Stomach smooth muscle (tissue), 2 donors: Measurements from ENCODE around the gene ASAH2B.
A peak's percentile ranks its signal among the peaks of the same experiment; 100 is the strongest.
"Not testable (repeated sequence)": the region's sequence is repeated elsewhere in the genome, so short reads cannot be mapped to it uniquely, and the experiment has no call there.

ENCODE experiments used
- H3K27ac ChIP-seq: one replicate; pipeline ENCODE4 v1.7.0; 2013; ENCODE audit warnings: mild to moderate bottlenecking, low read length, inconsistent platforms
- H3K27me3 ChIP-seq, 2 donors: one replicate each; pipeline ENCODE4 v1.7.0; 2013; ENCODE audit warnings: low read length in 2 of 2; ENCODE audit not compliant: insufficient read depth in 2 of 2, control insufficient read depth in 1 of 2
- H3K36me3 ChIP-seq, 2 donors: one replicate each; pipeline ENCODE4 v1.7.0; 2013; ENCODE audit warnings: low read length in 2 of 2; ENCODE audit not compliant: control insufficient read depth in 2 of 2, insufficient read depth in 2 of 2
- H3K4me1 ChIP-seq: one replicate; pipeline ENCODE4 v1.7.0; 2013; ENCODE audit warnings: low read length; ENCODE audit not compliant: control insufficient read depth, insufficient read depth
- H3K4me3 ChIP-seq, 2 donors: one replicate each; pipeline ENCODE4 v1.7.0; 2013; ENCODE audit warnings: low read length in 2 of 2
- H3K9ac ChIP-seq, 2 donors: one replicate each; pipeline ENCODE4 v1.7.0; 2013; ENCODE audit warnings: low read length in 2 of 2, mild to moderate bottlenecking in 1 of 2
- H3K9me3 ChIP-seq, 2 donors: one replicate each; pipeline ENCODE4 v1.7.0; 2013; ENCODE audit warnings: low read length in 2 of 2; ENCODE audit not compliant: control insufficient read depth in 2 of 2
- donor health status: healthy.
- donor health status: Pancreatic carcinoma.

Gene ASAH2B

DNA sequence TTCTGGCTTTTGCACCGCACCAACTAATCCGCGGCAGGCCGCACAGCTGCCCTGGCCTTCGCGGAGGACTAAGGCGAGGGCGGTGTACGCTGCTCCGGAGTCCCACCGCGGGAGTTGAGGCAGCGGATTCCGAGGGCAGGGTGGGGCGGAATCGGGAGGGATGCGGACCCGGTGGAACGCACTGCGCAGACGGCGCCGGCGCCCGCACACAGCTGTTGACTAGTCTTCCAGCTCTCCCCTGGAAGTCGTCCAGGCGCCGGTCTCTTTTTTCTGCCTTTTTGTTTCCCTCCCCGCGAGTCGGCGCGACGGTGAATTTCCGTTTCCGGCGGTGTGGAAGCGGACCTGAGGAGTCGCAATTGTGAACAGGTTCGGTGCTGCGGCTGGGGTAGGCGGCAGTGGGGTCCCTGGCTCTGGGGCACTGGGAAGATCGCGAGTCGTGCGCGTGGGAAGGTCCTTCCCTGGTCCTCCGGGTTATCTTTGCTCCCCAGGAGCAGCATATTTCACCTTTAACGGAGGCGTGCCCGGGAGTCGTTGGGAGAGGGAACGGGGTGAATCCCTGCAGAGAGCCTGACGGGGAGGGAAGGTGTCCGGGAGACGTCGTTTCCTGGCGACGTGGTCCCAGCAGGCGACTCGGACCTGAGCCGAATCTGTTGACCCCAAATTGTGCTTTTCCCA lies at the start of gene ASAH2B:
ASAH2B (plus strand) TSS at position 319 of the 675 bp plus-strand sequence. CDS start 5,195 bp downstream, outside the sequence.
- peak within 1 kb of the TSS; percentile 75 for H3K9ac ChIP-seq
- H3K4me3 ChIP-seq = peak within 1 kb of the TSS; percentile 88 to 94
- H3K27me3 ChIP-seq = no peaks in the 10 kb centered on the region
- H3K36me3 ChIP-seq = no peaks in the 10 kb centered on the region
- H3K27ac ChIP-seq = peak within 1 kb of the TSS; percentile 49
- H3K9me3 ChIP-seq = no peaks in the 10 kb centered on the region
- peaks cover 3% of the 10 kb centered on the region for H3K4me1 ChIP-seq

GRCh38 chr10:50697819-50698218 lies 41.9 kb upstream of the ASAH2B start:
- H3K27me3 ChIP-seq, H3K36me3 ChIP-seq, H3K27ac ChIP-seq, H3K9me3 ChIP-seq, H3K4me1 ChIP-seq, H3K4me3 ChIP-seq, H3K9ac ChIP-seq: not testable (repeated sequence)

DNA sequence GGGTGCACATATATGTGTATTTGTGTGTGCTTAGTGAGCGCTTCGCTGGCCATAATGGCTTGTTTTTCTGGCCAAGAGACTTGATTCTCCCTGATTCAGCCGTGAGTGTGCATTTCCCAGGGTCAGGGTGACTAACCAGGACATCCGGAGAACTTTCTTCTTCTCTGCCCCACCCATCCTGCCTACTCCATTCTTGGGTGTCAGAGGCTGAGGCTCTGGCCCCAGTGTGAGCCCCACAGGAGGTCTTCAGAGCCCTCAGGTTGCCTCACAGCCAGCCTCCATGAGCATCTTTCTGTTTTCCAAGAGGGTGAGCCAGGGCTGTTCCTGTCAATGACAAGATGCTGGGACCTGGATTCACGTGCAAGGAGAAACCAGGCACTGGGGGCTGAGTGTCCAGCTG lies 37.8 kb upstream of the ASAH2B start:
- not testable (repeated sequence) for H3K9ac ChIP-seq, H3K4me1 ChIP-seq, H3K4me3 ChIP-seq, H3K36me3 ChIP-seq, H3K27ac ChIP-seq, H3K9me3 ChIP-seq, H3K27me3 ChIP-seq

DNA sequence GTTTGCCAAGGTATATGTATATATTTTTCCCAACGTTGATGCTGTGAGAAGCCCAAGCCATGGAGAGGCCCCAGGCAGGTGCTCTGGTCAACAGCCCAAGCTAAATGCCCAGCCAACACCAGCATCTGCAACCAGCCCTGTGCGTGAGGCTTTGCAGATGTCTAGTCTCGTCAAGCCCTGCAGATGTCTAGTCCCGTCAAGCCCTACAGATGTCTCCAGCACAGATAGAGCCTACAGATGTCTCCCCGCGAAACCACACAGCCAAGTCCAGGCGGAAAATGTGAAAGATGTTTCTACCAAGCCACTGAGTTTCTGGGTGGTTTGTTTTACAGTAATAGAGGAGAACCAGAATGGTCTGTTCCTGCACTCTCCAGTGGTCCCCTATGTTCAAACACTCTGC lies 36.7 kb upstream of the ASAH2B start:
- H3K9ac ChIP-seq, H3K27ac ChIP-seq, H3K4me1 ChIP-seq, H3K27me3 ChIP-seq, H3K36me3 ChIP-seq, H3K4me3 ChIP-seq, H3K9me3 ChIP-seq: not testable (repeated sequence)

DNA sequence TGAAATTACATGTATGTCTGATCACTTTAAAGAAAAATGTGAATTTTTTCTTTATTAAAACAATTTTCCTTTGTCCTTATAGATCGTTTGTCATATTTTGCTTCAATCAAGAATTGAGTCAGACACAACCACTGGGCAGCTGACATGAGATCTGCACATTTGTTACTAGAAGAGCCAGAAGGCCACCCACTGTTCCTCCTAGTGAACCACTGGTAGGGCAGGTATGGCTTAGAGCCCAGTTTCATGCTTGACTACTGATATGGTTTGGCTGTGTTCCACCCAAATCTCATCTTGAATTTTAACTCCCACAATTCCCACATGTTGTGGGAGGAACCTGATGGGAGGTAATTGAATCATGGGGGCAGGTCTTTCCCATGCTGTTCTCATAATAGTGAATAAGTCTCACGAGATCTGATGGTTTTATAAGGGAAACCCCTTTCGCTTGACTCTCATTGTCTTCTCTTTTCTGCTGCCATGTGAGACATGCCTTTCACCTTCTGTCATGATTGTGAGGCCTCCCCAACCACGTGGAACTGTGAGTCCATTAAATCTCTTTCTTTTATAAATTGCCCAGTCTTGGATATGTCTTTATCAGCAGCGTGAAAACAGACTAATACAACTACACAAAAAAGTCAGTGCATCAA lies 35.2 kb upstream of the ASAH2B start:
- not testable (repeated sequence) for H3K4me3 ChIP-seq, H3K9ac ChIP-seq, H3K27me3 ChIP-seq, H3K36me3 ChIP-seq, H3K9me3 ChIP-seq, H3K27ac ChIP-seq, H3K4me1 ChIP-seq

DNA sequence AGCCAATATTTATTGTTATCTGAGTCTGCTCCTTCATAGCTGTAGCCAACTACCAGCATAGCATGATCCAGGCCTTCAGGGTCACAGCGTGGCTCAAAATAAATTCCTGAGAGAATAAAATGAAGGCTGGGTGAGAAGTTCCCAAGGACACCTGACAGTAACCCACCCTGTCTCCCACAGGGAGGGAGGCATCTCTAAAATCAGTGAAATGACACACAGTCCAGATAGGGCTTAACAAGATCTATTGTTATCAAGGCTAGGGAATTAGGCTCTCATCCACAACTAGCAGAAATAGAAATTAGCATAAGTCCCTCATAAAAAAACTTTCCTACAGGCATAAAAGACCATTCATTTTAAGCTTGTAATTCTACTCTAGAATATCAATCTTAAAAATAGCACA lies 33.7 kb upstream of the ASAH2B start:
- H3K4me3 ChIP-seq, H3K9ac ChIP-seq, H3K36me3 ChIP-seq, H3K9me3 ChIP-seq, H3K27ac ChIP-seq, H3K4me1 ChIP-seq, H3K27me3 ChIP-seq: not testable (repeated sequence)

- not testable (repeated sequence) for H3K27me3 ChIP-seq, H3K27ac ChIP-seq, H3K9ac ChIP-seq
Observed at GRCh38 chr10:50710241-50710640, 29.5 kb upstream of the ASAH2B start.

GRCh38 chr10:50723812-50724211 lies 15.9 kb upstream of the ASAH2B start:
- H3K9me3 ChIP-seq, H3K4me1 ChIP-seq, H3K27me3 ChIP-seq, H3K36me3 ChIP-seq, H3K4me3 ChIP-seq, H3K9ac ChIP-seq, H3K27ac ChIP-seq: not testable (repeated sequence)

More at GRCh38 chr10:50710241-50710640, 29.5 kb upstream of the ASAH2B start:
- not testable (repeated sequence) for H3K4me3 ChIP-seq, H3K36me3 ChIP-seq, H3K9me3 ChIP-seq, H3K4me1 ChIP-seq

- H3K4me1 ChIP-seq, H3K9ac ChIP-seq, H3K36me3 ChIP-seq, H3K9me3 ChIP-seq, H3K4me3 ChIP-seq, H3K27ac ChIP-seq, H3K27me3 ChIP-seq: not testable (repeated sequence)
Observed at GRCh38 chr10:50728112-50728511, 11.6 kb upstream of the ASAH2B start.

DNA sequence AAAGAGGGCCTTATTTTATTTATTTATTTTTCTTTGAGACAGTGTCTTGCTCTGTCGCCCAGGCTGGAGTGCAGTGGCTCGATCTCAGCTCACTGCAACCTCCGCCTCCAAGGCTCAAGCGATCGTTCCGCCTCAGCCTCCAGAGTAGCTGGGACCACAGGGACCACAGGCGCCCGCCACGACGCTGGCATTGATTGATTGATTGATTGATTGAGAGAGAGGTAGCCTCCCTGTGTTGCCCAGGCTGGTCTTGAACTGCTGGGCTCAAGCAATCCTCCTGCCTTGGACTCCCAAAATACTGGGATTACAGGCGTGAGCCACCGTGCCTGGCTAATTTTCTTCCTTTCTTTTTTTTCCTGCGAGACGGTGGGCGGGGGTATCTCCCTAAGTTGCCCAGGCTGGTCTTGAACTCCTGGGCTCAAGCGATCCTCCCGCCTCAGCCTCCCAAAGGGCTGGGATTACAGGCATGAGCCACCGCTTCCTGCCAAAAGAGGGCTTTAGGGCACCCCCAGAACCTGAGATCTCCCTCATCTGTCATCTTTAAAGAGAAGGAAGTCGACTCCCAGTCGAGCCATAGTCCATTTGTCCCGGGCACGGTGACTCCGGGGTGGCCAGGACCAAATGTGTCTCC lies 634 bp upstream of the ASAH2B start:
- H3K4me1 ChIP-seq, H3K36me3 ChIP-seq, H3K9me3 ChIP-seq, H3K27me3 ChIP-seq: not testable (repeated sequence)
- H3K4me3 ChIP-seq = peak overlapping the region; percentile 88 to 94
- peak overlapping the region; percentile 49 for H3K27ac ChIP-seq
- peak overlapping the region; percentile 57 to 75 for H3K9ac ChIP-seq

- Histone ChIP-seq H3K36me3 (no peaks in the 10 kb centered on the region), H3K4me3 (peak overlapping the region; percentile 88 to 94), H3K27ac (peak overlapping the region; percentile 49), H3K9ac (peak overlapping the region; percentile 75), H3K27me3 (no peaks in the 10 kb centered on the region), H3K9me3 (no peaks in the 10 kb centered on the region), H3K4me1 (peaks cover 3% of the 10 kb centered on the region)
Observed at GRCh38 chr10:50740293-50740648, 535 bp downstream of the ASAH2B start.
